K562 (cell line): ENCODE data around the gene DNASE1L3. TPM values are rescaled to one million over a fixed set of nuclear protein-coding genes. Genes with fewer than 3 reads are reported as not detected.

Source experiments
- ATAC-seq: fragments of 200-7000 bp; cut with Tn5 transposase; 3 replicates; pipeline ENCODE4 v1.9.1; 2020; ENCODE audit warnings: moderate library complexity
- BruUV-seq: library from RNA; stranded (reverse); fragments of 400-500 nt; replicated peaks from 2 replicates; lab custom pipeline; 2021; lab: Mats Ljungman, UMichigan
- CTCF ChIA-PET: fragments of 300-600 bp; formaldehyde crosslinking; extraction: SDS; loops from one replicate; lab custom pipeline; 2021; ENCODE audit warnings: low intra/inter-chr PET ratio; lab: Yijun Ruan, JAX
- POLR2A ChIA-PET: fragments of 300-600, 350-650 bp; sonication (Branson Sonifier 250); formaldehyde crosslinking; extraction: SDS; loops from one replicate; lab custom pipeline; 2021; ENCODE audit warnings: antibody characterized with exemption, inconsistent platforms; lab: Yijun Ruan, JAX
- DNase-seq, 4 experiments: peaks; one replicate each; pipeline versions ENCODE4 v3.0.0 to v3.0.0-alpha.2; 2011 to 2018; ENCODE audit warnings: low spot score in 3 of 4, mixed read lengths in 3 of 4; ENCODE audit errors: extremely low read depth in 1 of 4
- FAIRE-seq: peaks from 2 replicates; lab custom pipeline; 2011; peaks lifted over from hg19 to GRCh38; lab: Jason Lieb, UNC
- H2AFZ ChIP-seq: 2 replicates; pipeline ENCODE4 v1.6.0; 2011; ENCODE audit warnings: low read depth, low read length, control low read depth, inconsistent platforms
- H3K27ac ChIP-seq: fragments of 200-600 bp; 3 replicates; pipeline ENCODE4 v1.8.0; 2011; ENCODE audit warnings: low read depth, mild to moderate bottlenecking, control low read depth, inconsistent platforms, low read length, moderate library complexity, mixed read lengths; ENCODE audit errors: extremely low read depth
- H3K27me3 ChIP-seq, 2 experiments: fragments of 300-600 bp in 1 of 2; 2 replicates in 1 of 2; 3 replicates in 1 of 2; pipeline versions ENCODE4 v1.6.0 to v1.8.0; 2011; ENCODE audit warnings: inconsistent platforms in 2 of 2, low read length in 2 of 2, mild to moderate bottlenecking in 1 of 2, mixed read lengths in 1 of 2, moderate library complexity in 1 of 2; ENCODE audit not compliant: control insufficient read depth in 2 of 2, insufficient read depth in 2 of 2
- H3K36me3 ChIP-seq: fragments of 300-600 bp; 3 replicates; pipeline ENCODE4 v1.8.0; 2011; ENCODE audit warnings: mild to moderate bottlenecking, low read length, inconsistent platforms; ENCODE audit not compliant: control insufficient read depth, insufficient read depth
- H3K4me1 ChIP-seq, 2 experiments: fragments of 200-600 bp in 1 of 2; replicated peaks in 1 of 2; 2 replicates in 1 of 2; 3 replicates in 1 of 2; pipeline versions ENCODE4 v1.5.1 to v1.8.0; 2011; ENCODE audit warnings: inconsistent platforms in 2 of 2, low read length in 2 of 2, mild to moderate bottlenecking in 1 of 2, mixed read lengths in 1 of 2, moderate library complexity in 1 of 2; ENCODE audit not compliant: control insufficient read depth in 2 of 2, insufficient read depth in 2 of 2
- H3K4me2 ChIP-seq: 2 replicates; pipeline ENCODE4 v1.6.1; 2011; ENCODE audit warnings: low read length, control low read depth, inconsistent platforms, mixed read lengths; ENCODE audit not compliant: insufficient read depth
- H3K4me3 ChIP-seq: fragments of 200-600 bp; sonication (generic), shearing (Covaris generic); 2 replicates; pipeline ENCODE4 v1.5.1; 2016; ENCODE audit warnings: control low read depth, inconsistent platforms
- H3K79me2 ChIP-seq: fragments of 200-600 bp; 3 replicates; pipeline ENCODE4 v1.8.0; 2011; ENCODE audit warnings: low read length, inconsistent platforms; ENCODE audit not compliant: control insufficient read depth, insufficient read depth
- H3K9ac ChIP-seq, 2 experiments: 2 replicates each; pipeline versions ENCODE4 v1.6.0 to v1.6.1; 2011; ENCODE audit warnings: low read depth in 2 of 2, low read length in 2 of 2, control low read depth in 1 of 2, inconsistent platforms in 1 of 2, mild to moderate bottlenecking in 1 of 2, mixed read lengths in 1 of 2; ENCODE audit not compliant: insufficient read depth in 1 of 2
- H3K9me1 ChIP-seq: one replicate; pipeline ENCODE4 v1.6.0; 2011; ENCODE audit warnings: inconsistent platforms, mild to moderate bottlenecking, low read length, moderate library complexity; ENCODE audit not compliant: control insufficient read depth, insufficient read depth
- H3K9me3 ChIP-seq: replicated peaks from 2 replicates; pipeline ENCODE4 v1.5.1; 2011; ENCODE audit warnings: low read depth, low read length, inconsistent platforms; ENCODE audit not compliant: control insufficient read depth, insufficient read depth
- H4K20me1 ChIP-seq: replicated peaks from 2 replicates; pipeline ENCODE4 v1.6.1; 2011; ENCODE audit warnings: low read length, inconsistent platforms, mixed read lengths; ENCODE audit not compliant: control insufficient read depth, insufficient read depth
- CCNT2 ChIP-seq: IDR thresholded peaks from 2 replicates; pipeline ENCODE4 v1.6.1; 2011; ENCODE audit warnings: borderline replicate concordance, low read depth, mild to moderate bottlenecking, moderate library complexity, mixed read lengths, low read length; ENCODE audit not compliant: insufficient read length; ENCODE audit errors: extremely low read depth
- CEBPG ChIP-seq, 3 experiments: fragments of 200-800 bp in 1 of 3; sonication (Bioruptor generic) in 1 of 3; sonication (generic) in 1 of 3; formaldehyde crosslinking in 1 of 3; IDR thresholded peaks in 2 of 3; conservative IDR thresholded peaks in 1 of 3; 2 replicates each; pipeline versions ENCODE4 v1.6.1 to v1.8.0; 2016 to 2022; ENCODE audit warnings: missing compliant biosample characterization in 2 of 3, missing genetic modification characterization in 2 of 3, mild to moderate bottlenecking in 1 of 3, missing genetic modification reagents in 1 of 3
- HNRNPK ChIP-seq: fragments of 200-400 bp; formaldehyde crosslinking; IDR thresholded peaks from one replicate; pipeline ENCODE4 v1.6.1; 2018; ENCODE audit warnings: mild to moderate bottlenecking, low read depth, low read length; ENCODE audit not compliant: poor library complexity, severe bottlenecking
- HOMEZ ChIP-seq: fragments of 250-450 bp; sonication (Bioruptor Pico); IDR thresholded peaks from 2 replicates; pipeline ENCODE4 v1.4.0; 2020; ENCODE audit warnings: mild to moderate bottlenecking, moderate library complexity
- IRF2 ChIP-seq: sonication (generic); formaldehyde crosslinking; IDR thresholded peaks from 2 replicates; pipeline ENCODE4 v1.8.1; 2022; ENCODE audit warnings: mild to moderate bottlenecking, missing genetic modification reagents
- POLR2B ChIP-seq: fragments of 450-650 bp; IDR thresholded peaks from 2 replicates; pipeline ENCODE4 v1.6.1; 2018; ENCODE audit warnings: low read depth; ENCODE audit not compliant: partially characterized antibody
- STAT5A ChIP-seq: IDR thresholded peaks from 2 replicates; pipeline ENCODE4 v1.6.1; 2012; ENCODE audit warnings: low read length, inconsistent platforms, borderline replicate concordance
- ZNF316 ChIP-seq: fragments of 450-650 bp; IDR thresholded peaks from 2 replicates; pipeline ENCODE4 v1.6.1; 2016
- ZNF696 ChIP-seq: fragments of 250-450 bp; sonication (Bioruptor Pico); conservative IDR thresholded peaks from 2 replicates; pipeline ENCODE4 v1.4.0; 2020; ENCODE audit warnings: mild to moderate bottlenecking, moderate library complexity
- WGBS: fragments of 100-300 bp; shearing (Covaris generic); methylation state at CpG from one replicate; pipeline ENCODE4 v1.1.6; 2016; ENCODE audit warnings: low coverage, mixed read lengths; ENCODE audit not compliant: insufficient coverage; ENCODE audit errors: missing lambda C conversion rate; 5-methylcytosine and 5-hydroxymethylcytosine counted together
- in situ Hi-C: fragments of 300-500 bp; cut with MboI; formaldehyde crosslinking; loops from 4 replicates; pipeline ENCODE4 v1.15.0; 2018; ENCODE audit warnings: inconsistent platforms, mixed read lengths
- intact Hi-C: fragments of 100-400 bp; cut with micrococcal nuclease; formaldehyde crosslinking; loops from 2 replicates; pipeline ENCODE4 v1.14.2; 2022
- polyA plus RNA-seq, 8 experiments: library from polyadenylated mRNA; depleted of rRNA in 4 of 8; stranded (reverse) in 5 of 8; unstranded in 3 of 8; fragments of >200 nt; fragmentation: Nextera tagmentation in 2 of 8; fragmentation: Illumina TruSeq in 1 of 8; extraction: Ambion mirVana in 2 of 8; extraction: Trizol in 1 of 8; gene quantifications; 2 replicates each; pipeline versions ENCODE4 v1.2.1 to v1.2.3, GENCODE V29; 2011 to 2014; ENCODE audit warnings: inconsistent platforms in 1 of 8, missing spikeins in 1 of 8
- total RNA-seq, 7 experiments: library from RNA; depleted of rRNA in 6 of 7; stranded (reverse); fragments of >200 nt in 6 of 7; fragmentation: Illumina TruSeq in 2 of 7; extraction: Trizol in 2 of 7; gene quantifications; 2 replicates each; pipeline versions ENCODE4 v1.2.1 to v1.2.3, GENCODE V29; 2011 to 2021; ENCODE audit warnings: low replicate concordance in 1 of 7
- TF ChIP-seq, protein P1 (sequence below): fragments of 450-650 bp; IDR thresholded peaks from 2 replicates; pipeline ENCODE4 v1.6.1; 2016
- TF ChIP-seq, protein P2 (sequence below): sonication (generic); formaldehyde crosslinking; IDR thresholded peaks from 2 replicates; pipeline ENCODE4 v1.5.0; 2020; ENCODE audit warnings: missing genetic modification reagents
- TF ChIP-seq, protein P3 (sequence below): sonication (generic); formaldehyde crosslinking; IDR thresholded peaks from 2 replicates; pipeline ENCODE4 v1.8.0; 2022; ENCODE audit warnings: mild to moderate bottlenecking, missing genetic modification reagents
- TF ChIP-seq, protein P4 (sequence below), 2 experiments: fragments of 450-650 bp in 1 of 2; sonication (generic) in 1 of 2; formaldehyde crosslinking in 1 of 2; IDR thresholded peaks in 1 of 2; conservative IDR thresholded peaks in 1 of 2; 2 replicates each; pipeline versions ENCODE4 v1.6.1 to v1.8.1; 2016 to 2023; ENCODE audit warnings: mild to moderate bottlenecking in 2 of 2, moderate library complexity in 2 of 2, inconsistent platforms in 1 of 2, missing genetic modification reagents in 1 of 2

The DNASE1L3 gene
- total and polyA plus RNA-seq, 9 of the 15 experiments (the other 6 are each of a cell fraction or from before 2014, with no cell fraction given) = 0.06 TPM; not detected in 8

DNA sequence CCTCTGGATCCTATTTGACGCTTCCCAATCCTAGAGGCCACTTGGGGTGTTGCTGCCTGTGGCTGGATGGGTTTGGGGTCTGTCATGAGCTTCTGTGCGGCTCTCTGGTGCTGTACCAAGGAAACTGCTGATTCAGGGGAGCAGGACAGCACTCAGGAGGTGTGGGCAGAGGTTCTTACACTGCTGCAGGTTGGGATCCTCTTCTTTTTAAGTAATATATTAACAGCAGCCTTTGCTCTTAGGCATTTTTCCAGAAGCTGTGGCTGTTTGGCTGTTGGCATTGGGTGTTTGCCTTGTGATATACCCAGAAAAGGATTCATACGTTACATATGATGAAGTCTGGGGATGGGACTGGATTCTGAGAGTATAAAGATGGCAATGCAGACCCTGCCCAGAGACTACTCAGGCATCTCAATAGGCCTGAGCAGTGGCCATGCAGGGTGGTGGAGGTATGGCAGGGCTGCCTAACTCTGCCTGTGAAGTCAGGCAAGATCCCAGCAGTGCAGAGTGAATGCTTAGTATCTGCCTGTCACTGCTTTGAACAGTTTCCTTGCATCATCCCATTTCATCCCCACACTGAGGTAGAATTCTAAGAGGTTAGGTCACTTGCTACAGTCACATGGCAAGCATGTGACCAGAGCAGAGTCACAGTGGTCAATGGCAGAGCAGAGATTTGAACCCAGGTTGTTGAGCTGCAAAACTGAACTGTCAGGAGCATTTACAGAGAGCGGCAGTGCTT, 30.7 kb upstream of the DNASE1L3 start:
- H3K9ac ChIP-seq = no peak overlapping the region
- no TSS peak for BruUV-seq
- 0 out of 2 replicates have a peak, but pooled peaks cover 5% of the 10 kb centered on the region for H4K20me1 ChIP-seq
- no peak for FAIRE-seq
- no peak overlapping the region for H3K27ac ChIP-seq
- DNase-seq = no peak
- CTCF ChIA-PET = no interaction called here
- H3K36me3 ChIP-seq = no peaks in the 10 kb centered on the region
- 48% methylated on average over 4 of the region's 4 CpGs for WGBS
- no peaks in the 10 kb centered on the region for H3K9me1 ChIP-seq
- in situ Hi-C loops = no loop called here
- no peak for ATAC-seq
- H3K4me3 ChIP-seq = no peak overlapping the region
- H2AFZ ChIP-seq = no peak overlapping the region
- peaks cover 9 to 18% of the 10 kb centered on the region in 2 experiments; a peak in 4 of 5 replicates for H3K4me1 ChIP-seq
- H3K27me3 ChIP-seq = no peaks in the 10 kb centered on the region
- no peak overlapping the region for H3K4me2 ChIP-seq
- intact Hi-C loops = no loop called here
- no peaks in the 10 kb centered on the region for H3K9me3 ChIP-seq
- POLR2A ChIA-PET = interaction anchor here (1.2 kb wide), 1 partner anchor 17 kb away, joined by 3 read pairs; no protein-coding TSS in a partner anchor
- H3K79me2 ChIP-seq = no peaks in the 10 kb centered on the region
- TF ChIP-seq, protein P1, sequence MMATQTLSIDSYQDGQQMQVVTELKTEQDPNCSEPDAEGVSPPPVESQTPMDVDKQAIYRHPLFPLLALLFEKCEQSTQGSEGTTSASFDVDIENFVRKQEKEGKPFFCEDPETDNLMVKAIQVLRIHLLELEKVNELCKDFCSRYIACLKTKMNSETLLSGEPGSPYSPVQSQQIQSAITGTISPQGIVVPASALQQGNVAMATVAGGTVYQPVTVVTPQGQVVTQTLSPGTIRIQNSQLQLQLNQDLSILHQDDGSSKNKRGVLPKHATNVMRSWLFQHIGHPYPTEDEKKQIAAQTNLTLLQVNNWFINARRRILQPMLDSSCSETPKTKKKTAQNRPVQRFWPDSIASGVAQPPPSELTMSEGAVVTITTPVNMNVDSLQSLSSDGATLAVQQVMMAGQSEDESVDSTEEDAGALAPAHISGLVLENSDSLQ = 0 out of 2 replicates have a peak, but pooled peaks have one; percentile 20
- TF ChIP-seq, protein P2, sequence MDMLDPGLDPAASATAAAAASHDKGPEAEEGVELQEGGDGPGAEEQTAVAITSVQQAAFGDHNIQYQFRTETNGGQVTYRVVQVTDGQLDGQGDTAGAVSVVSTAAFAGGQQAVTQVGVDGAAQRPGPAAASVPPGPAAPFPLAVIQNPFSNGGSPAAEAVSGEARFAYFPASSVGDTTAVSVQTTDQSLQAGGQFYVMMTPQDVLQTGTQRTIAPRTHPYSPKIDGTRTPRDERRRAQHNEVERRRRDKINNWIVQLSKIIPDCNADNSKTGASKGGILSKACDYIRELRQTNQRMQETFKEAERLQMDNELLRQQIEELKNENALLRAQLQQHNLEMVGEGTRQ (CRISPR knock-in tag) = 0 out of 2 replicates have a peak, but pooled peaks have one; percentile 17
- no peak for TF ChIP-seq CEBPG (CRISPR knock-in tag; IDR thresholded peaks at IDR 0.05)
- TF ChIP-seq CEBPG (tag; conservative IDR thresholded peaks at IDR 0.05 in 1 of 2, IDR thresholded peaks at IDR 0.05 in 1 of 2) = 0 out of 4 replicates have a peak, but pooled peaks of 1 of the 2 experiments have one; percentile 62
- TF ChIP-seq HNRNPK = no peak
- no peak for TF ChIP-seq IRF2 (CRISPR knock-in tag)
- no peak for TF ChIP-seq STAT5A
- TF ChIP-seq, protein P3, sequence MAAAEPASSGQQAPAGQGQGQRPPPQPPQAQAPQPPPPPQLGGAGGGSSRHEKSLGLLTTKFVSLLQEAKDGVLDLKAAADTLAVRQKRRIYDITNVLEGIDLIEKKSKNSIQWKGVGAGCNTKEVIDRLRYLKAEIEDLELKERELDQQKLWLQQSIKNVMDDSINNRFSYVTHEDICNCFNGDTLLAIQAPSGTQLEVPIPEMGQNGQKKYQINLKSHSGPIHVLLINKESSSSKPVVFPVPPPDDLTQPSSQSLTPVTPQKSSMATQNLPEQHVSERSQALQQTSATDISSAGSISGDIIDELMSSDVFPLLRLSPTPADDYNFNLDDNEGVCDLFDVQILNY (CRISPR knock-in tag) = no peak
- TF ChIP-seq ZNF316 = 0 out of 2 replicates have a peak, but pooled peaks have one; percentile 14
- no peak for TF ChIP-seq CCNT2
- TF ChIP-seq ZNF696 (CRISPR knock-in tag) = no peak
- TF ChIP-seq, protein P4, sequence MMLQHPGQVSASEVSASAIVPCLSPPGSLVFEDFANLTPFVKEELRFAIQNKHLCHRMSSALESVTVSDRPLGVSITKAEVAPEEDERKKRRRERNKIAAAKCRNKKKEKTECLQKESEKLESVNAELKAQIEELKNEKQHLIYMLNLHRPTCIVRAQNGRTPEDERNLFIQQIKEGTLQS (IDR thresholded peaks at IDR 0.05) = peak; percentile 49
- TF ChIP-seq, protein P4 (CRISPR knock-in tag; conservative IDR thresholded peaks at IDR 0.05) = no peak
- no peak for TF ChIP-seq POLR2B
- no peak for TF ChIP-seq HOMEZ (CRISPR knock-in tag)
